GM18951 (cell line): Measurements from ENCODE around the gene EPB41L1.

ENCODE experiments used
- POLR2A ChIP-seq: IDR thresholded peaks from 4 replicates; pipeline ENCODE4 v1.6.1; 2011; ENCODE audit warnings: mild to moderate bottlenecking; ENCODE audit not compliant: insufficient read length, insufficient read depth; ENCODE audit errors: extremely low read depth
- in situ Hi-C: fragments of 300-500 bp; cut with MboI; formaldehyde crosslinking; loops from one replicate; pipeline ENCODE4 v1.12.0; 2022; ENCODE audit warnings: low sequenced_read_pairs, mixed read lengths, inconsistent platforms; ENCODE audit not compliant: unreplicated experiment

Gene EPB41L1

DNA sequence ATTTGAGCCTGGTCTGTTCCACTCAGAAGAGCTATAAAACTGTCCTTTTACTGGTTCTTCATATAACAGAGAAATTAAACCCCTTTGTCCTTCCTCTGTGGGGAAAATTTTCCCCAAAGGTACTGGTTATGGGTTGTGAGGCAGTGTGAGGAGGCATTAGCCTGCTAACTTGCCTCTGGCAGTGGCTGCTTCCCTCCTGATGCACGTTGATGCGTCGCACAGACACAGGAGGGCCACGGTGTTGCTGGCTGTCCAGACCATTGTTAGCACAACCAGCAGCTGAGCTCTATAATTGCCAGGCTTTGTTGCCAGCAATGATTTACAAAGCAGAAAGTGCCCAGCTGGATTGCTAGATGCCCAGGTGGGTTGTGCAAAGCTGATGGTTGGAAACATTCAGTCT lies 91.9 kb downstream of the EPB41L1 start:
- in situ Hi-C loops = no loop called here
- TF ChIP-seq POLR2A = no peak

GRCh38 chr20:36248836-36249235 lies 94.3 kb downstream of the EPB41L1 start:
- TF ChIP-seq POLR2A = no peak
- in situ Hi-C loops = no loop called here

GRCh38 chr20:36249450-36249849 lies 94.9 kb downstream of the EPB41L1 start:
- TF ChIP-seq POLR2A = no peak
- in situ Hi-C loops = no loop called here

DNA sequence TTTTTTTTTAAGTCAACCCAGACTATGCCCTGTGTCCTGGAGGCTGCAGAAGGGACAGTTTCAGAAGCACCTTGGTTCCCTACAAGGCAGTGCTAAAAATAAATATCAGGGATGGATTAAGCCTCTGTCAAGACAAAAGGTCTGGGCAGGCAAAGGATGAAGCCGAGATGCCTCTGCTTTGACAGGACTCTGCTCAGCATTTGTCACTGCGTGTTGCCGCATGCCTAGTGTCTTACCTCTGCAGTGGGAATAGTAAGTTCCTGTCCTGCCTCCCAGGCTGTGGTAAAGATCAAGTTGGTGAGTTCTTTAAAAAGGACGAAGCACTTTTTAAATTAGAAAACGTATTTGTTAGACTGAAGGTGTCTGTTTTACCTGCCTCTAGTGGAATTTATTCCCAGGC lies 96.9 kb downstream of the EPB41L1 start:
- TF ChIP-seq POLR2A = no peak
- in situ Hi-C loops = no loop called here

DNA sequence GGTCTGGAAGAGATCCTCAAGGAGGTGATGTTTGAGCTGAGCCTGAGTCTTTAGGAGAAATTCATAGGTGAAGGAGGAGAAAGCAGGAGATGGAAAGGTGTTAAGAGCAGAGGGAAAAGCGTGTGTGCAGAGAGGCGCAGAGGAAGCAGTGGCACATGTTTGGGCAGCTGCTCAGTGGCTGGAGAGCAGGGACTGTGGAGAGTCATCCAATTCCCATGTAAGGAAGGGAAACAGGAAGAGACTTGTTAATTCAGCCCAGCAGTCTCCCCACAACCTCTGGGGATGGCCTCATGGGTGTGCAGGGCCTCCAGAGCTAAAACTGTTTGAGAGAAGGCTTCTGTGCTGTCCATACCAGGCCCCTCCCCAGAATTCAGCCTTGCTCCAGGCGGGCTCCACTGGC lies 98.0 kb downstream of the EPB41L1 start:
- no peak for TF ChIP-seq POLR2A

DNA sequence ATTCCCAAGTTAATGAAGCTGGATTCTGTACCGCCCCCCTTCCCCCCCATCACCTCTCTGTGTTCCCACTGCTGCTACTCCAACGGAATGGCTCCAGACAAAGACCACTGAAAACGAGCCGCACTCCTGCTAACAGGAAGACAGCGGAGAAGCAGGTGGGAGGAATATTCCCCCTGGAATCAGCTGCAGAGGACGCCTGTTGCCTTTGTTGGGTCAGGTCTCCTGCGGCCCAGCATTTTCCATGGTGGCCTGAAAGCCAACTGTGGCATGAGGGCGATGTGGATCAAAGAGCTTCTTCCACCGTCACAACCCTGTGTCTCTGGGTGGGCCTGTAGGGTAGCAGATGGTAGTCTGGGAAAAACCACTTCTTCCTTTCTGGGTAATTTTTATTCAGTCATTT lies 98.5 kb downstream of the EPB41L1 start:
- TF ChIP-seq POLR2A = no peak
- in situ Hi-C loops = no loop called here

More for the DNA sequence above, 98.0 kb downstream of the EPB41L1 start:
- in situ Hi-C loops = no loop called here

DNA sequence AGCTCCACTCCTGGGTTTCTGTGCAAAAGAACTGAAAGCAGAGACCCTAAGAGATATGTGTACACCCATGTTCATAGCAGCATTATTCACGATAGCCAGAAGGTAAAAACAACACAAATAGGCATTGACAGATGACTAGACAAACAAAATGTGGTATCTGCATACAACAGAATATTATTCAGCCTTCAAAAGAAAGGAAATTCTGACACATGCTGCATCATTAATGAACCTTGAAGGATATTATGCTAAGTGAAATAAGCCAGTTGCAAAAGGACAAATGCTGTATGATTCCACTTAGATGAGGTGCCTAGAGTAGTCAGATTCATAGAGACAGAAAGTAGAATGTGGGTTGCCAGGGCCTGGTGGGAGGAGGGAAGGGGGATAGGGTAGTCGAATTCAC lies 99.5 kb downstream of the EPB41L1 start:
- no peak for TF ChIP-seq POLR2A

GRCh38 chr20:36255445-36255844 lies 100.9 kb downstream of the EPB41L1 start:
- in situ Hi-C loops = no loop called here
- no peak for TF ChIP-seq POLR2A

More for the DNA sequence above, 99.5 kb downstream of the EPB41L1 start:
- in situ Hi-C loops = no loop called here

DNA sequence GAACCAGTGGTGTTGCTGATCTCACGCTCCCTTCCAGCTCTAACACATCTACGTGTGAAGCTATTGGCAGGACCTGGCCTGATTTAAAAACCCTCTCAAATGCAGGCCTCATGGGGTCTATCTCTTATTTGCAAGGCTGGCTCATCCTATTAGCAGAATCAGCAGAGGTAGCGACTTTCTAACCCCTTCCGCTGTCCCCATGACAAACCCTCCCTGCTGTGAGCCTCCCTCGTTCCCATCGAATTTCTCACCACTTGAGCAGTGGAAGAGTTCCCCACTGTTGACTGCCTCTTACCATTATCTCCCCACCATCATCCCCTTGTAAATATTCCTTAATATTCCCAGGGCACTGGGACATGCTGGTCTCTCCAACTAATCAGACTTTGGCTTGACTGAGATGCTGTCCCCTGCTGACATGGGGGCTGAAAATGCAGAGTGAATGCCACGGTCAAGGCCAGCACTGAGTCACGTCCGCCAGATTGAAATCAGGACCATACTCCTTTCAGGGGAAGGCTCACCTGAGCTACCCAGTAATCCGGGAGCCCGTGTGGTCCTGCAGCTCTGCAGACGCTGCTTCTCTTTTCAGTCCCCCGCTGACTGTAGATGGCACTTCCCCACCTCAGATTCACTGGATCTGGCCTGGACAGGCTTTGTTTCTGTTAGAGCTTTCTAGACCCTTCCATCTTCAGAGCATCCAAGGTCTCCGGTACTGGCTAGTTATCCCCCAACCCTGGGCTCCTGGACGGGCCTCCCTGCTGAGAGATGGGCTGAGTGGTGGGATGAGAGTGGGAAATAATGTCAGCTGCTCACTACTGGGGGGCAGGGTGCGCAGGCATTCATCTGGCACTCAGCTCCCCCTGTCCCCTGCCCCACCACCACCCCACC lies 104.9 kb downstream of the EPB41L1 start:
- no peak for TF ChIP-seq POLR2A
- in situ Hi-C loops = no loop called here

- in situ Hi-C loops = no loop called here
- TF ChIP-seq POLR2A = no peak
Observed at GRCh38 chr20:36260316-36260715, 105.8 kb downstream of the EPB41L1 start.

DNA sequence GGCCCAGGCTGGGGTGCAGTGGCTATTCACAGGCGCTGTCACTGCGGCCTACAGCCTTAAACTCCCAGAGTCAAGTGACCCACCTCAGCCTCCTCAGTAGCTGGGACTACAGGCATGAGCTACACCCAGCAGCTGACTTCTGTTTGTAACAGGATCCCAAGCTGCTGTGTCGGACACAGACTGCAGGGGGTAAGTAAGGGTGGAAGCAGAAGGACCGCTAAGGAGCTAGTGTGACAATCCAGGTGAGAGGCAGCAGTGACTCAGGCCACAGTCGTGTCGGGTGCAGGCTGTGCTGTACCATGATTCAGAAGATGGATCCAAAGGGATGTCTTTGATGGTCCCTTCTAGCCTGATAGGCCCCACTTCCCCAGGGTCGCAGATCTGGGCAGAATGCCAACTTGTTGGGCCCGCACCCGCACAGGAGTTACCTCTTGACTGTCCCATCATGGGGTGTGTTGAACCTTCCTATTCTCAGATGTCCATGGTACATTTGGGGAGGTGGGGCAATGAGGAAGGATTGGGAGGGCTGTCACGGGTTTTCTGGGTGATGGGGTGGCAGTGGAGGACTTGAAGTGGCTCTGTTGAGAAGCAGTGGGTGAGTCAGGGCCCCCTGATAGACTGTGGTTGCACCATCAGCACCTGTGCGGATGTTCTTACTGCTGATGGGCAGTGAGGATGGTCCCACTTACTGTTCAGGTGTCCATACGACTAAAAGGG lies 107.0 kb downstream of the EPB41L1 start:
- in situ Hi-C loops = no loop called here

GRCh38 chr20:36262440-36262839 lies 107.9 kb downstream of the EPB41L1 start:
- no peak for TF ChIP-seq POLR2A
- in situ Hi-C loops = no loop called here

More for the DNA sequence above, 107.0 kb downstream of the EPB41L1 start:
- TF ChIP-seq POLR2A = no peak

- no peak for TF ChIP-seq POLR2A
- in situ Hi-C loops = no loop called here
Observed at GRCh38 chr20:36264426-36265246, 110.1 kb downstream of the EPB41L1 start.
